IPS-NIHi7 (cell line): ENCODE results near the gene UBE2E1.
"Not testable (repeated sequence)": the region's sequence is repeated elsewhere in the genome, so short reads cannot be mapped to it uniquely, and the experiment has no call there.

ENCODE experiments used
- DNase-seq: peaks from one replicate; pipeline ENCODE4 v3.0.0; 2012; ENCODE audit warnings: mixed read lengths; ENCODE audit errors: extremely low spot score

UBE2E1 gene

DNA sequence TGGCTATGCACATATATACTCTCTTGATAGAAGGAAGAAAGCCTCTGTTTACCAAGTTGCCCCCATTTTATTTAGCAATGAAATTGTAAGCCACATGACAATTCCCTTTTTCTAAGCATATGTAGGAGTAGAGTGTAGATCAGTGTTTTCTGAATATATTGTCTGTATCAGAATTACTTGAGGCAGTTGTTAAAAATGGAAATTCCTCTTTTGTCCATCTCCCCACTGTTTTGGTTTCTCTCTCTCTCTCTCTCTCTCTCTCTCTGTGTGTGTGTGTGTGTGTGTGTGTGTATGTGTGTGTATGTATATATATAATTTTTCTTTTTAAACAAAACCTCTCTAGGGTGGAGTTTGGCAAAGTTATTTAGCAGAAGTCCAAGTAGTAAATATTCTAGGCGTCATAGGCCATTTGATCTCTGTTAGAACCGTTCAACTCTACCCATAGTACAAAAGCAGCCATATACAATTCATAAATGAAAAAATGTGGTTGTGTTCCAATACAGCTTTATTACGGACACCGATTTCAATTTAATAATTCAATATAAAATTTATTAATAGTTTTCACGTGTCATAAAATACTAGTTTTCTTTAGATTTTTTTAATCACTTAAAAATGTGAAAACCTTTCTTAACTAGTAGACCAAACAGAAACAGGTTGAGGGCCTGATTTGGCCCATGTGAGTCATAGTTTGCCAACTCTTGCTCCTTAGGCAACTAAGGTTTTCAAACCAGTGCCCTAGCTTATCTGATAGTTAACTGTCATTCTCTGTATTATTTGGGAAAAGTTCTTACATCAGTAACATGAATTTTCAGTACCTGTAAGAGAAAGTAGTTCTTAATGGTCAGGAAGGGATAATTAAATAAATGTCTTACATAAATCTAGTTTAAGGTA lies 39.8 kb downstream of the UBE2E1 start:
- no peak for DNase-seq

DNA sequence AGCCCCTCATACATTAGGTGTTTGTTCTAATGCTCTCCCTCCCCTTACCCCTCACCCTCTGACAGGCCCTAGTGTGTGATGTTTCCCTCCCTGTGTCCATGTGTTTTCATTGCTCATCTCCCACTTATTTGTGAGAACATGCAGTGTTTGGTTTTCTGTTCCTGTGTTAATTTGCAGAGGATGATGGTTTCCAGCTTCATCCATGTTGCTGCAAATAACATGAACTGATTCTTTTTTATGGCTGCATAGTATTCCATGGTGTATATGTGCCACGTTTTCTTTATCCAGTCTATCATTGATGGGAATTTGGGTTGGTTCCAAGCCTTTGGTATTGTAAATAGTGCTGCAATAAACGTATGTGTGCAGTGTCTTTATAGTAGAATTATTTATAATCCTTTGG lies 43.7 kb downstream of the UBE2E1 start:
- DNase-seq: not testable (repeated sequence)

GRCh38 chr3:23856286-23856685 lies 50.5 kb downstream of the UBE2E1 start:
- no peak for DNase-seq

DNA sequence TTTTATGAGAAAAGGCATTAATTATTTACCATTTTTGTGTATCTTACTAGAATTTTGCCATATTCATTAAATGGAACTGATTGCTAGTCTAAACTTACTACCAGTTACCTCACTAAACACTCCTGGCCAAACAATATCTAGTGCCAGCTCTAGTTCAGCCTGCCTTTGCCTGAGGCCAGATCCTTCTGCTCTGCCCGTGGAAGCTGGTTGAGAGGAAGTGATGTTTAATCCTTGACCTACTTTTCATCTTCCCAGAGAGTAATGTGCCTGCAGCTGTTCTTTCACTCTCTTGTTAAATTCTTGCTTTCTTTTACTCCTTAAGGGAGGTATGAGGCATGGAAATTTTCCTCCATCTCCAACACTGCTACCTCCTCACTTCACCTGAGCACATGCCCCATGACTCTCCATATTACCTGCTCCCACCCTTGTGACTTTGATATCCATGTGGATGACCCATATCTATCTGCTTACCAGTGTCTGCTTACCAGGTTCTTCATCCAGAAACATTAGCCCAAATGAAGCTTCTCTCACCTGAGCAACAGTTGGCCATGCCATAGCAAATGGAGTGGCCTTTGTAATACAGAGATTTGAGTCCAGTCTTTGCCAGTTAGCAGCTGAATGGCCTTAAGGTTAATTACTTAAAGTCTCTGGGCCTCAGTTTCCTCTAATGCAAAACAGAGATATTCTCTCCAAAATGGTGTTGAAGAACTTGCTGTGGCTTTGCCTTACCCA lies 53.4 kb downstream of the UBE2E1 start:
- DNase-seq: no peak

GRCh38 chr3:23859839-23860382 lies 54.2 kb downstream of the UBE2E1 start:
- no peak for DNase-seq

DNA sequence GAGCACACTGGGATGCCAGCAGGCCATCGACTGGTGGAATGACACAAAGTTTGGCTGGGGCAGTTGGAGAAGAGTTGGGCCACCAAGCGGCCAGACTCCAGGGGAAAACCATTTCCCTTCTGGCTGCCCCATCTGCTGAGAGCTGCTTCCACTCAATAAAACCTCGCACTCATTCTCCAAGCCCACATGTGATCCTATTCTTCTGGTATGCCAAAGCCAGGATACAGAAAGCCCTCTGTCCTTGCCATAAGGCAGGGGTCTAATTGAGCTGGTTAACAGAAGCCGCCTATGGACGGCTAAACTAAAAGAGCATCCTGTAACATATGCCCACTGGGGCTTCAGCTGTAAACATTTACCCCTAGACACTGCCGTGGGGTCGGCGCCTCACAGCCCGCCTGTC lies 55.9 kb downstream of the UBE2E1 start:
- no peak for DNase-seq

GRCh38 chr3:23863060-23863459 lies 57.3 kb downstream of the UBE2E1 start:
- DNase-seq: no peak

- DNase-seq: no peak
These were observed 59.2 kb downstream of the UBE2E1 start for GRCh38 chr3:23864931-23865330.

GRCh38 chr3:23865595-23866396 lies 60.0 kb downstream of the UBE2E1 start:
- peak; percentile 61 for DNase-seq

- DNase-seq: no peak
These were observed 61.6 kb downstream of the UBE2E1 start for GRCh38 chr3:23867400-23867799.

GRCh38 chr3:23867838-23868237 lies 62.1 kb downstream of the UBE2E1 start:
- no peak for DNase-seq

DNA sequence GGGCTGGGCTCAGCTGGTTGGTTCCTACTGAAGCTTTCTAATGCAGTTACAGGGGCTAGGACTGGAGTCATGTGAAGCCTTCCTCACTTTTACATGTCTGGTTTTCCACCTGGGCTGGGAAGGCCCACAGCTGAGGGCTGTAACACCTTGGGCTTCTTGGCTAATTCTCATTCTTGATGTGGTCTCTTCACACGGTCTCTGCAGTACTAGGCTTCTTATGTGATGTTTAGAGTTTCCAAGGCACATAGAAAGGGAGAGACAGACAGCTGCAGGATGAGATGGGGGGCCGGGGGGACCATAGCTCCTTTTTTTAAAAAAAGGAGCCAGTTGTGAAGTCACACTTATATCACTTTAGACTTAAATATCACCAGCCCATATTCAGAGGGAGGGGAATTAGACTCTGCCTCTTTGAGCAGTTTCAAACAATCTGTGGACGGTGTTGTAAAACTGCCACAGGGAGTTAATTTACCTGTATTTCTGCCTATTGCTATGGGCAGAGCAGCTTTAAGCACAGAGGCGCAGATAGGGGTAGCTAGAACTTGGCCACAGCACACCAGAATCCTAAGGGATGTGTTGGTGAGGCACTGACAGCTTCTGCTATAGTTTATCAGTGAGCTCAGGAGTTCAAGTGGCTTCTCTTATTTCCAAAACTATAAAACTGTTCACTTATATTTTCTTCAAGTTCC lies 64.4 kb downstream of the UBE2E1 start:
- no peak for DNase-seq

GRCh38 chr3:23870663-23871043 lies 64.9 kb downstream of the UBE2E1 start:
- DNase-seq: not testable (repeated sequence)

GRCh38 chr3:23871361-23871760 lies 65.6 kb downstream of the UBE2E1 start:
- not testable (repeated sequence) for DNase-seq

- DNase-seq: no peak
These were observed 66.6 kb downstream of the UBE2E1 start for GRCh38 chr3:23872330-23872729.

GRCh38 chr3:23873941-23874340 lies 68.2 kb downstream of the UBE2E1 start:
- DNase-seq: no peak

GRCh38 chr3:23874359-23875112 lies 68.8 kb downstream of the UBE2E1 start:
- no peak for DNase-seq

- no peak for DNase-seq
These were observed 69.5 kb downstream of the UBE2E1 start for GRCh38 chr3:23875113-23875725.

- DNase-seq: no peak
These were observed 71.2 kb downstream of the UBE2E1 start for GRCh38 chr3:23876923-23877322.

GRCh38 chr3:23877329-23877980 lies 71.7 kb downstream of the UBE2E1 start:
- DNase-seq: no peak
